ENCODE data around the gene NHS. TPM values are rescaled to one million over a fixed set of nuclear protein-coding genes. Genes with fewer than 3 reads are reported as not detected.

NHS gene
- total and polyA plus RNA-seq, 2 of the 13 experiments (the other 11 are each of a cell fraction or from before 2014, with no cell fraction given) = 0.02 TPM; not detected in 1

- no peak for TF ChIP-seq ZNF770 (CRISPR knock-in tag; IDR thresholded peaks at IDR 0.05)
- TF ChIP-seq, protein P1, sequence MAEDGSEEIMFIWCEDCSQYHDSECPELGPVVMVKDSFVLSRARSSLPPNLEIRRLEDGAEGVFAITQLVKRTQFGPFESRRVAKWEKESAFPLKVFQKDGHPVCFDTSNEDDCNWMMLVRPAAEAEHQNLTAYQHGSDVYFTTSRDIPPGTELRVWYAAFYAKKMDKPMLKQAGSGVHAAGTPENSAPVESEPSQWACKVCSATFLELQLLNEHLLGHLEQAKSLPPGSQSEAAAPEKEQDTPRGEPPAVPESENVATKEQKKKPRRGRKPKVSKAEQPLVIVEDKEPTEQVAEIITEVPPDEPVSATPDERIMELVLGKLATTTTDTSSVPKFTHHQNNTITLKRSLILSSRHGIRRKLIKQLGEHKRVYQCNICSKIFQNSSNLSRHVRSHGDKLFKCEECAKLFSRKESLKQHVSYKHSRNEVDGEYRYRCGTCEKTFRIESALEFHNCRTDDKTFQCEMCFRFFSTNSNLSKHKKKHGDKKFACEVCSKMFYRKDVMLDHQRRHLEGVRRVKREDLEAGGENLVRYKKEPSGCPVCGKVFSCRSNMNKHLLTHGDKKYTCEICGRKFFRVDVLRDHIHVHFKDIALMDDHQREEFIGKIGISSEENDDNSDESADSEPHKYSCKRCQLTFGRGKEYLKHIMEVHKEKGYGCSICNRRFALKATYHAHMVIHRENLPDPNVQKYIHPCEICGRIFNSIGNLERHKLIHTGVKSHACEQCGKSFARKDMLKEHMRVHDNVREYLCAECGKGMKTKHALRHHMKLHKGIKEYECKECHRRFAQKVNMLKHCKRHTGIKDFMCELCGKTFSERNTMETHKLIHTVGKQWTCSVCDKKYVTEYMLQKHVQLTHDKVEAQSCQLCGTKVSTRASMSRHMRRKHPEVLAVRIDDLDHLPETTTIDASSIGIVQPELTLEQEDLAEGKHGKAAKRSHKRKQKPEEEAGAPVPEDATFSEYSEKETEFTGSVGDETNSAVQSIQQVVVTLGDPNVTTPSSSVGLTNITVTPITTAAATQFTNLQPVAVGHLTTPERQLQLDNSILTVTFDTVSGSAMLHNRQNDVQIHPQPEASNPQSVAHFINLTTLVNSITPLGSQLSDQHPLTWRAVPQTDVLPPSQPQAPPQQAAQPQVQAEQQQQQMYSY (CRISPR knock-in tag; IDR thresholded peaks at IDR 0.05) = no peak
- TF ChIP-seq RBM22 (optimal IDR thresholded peaks at IDR 0.05; ENCODE audit: low read length) = no peak
- no peak for TF ChIP-seq ZNF598 (CRISPR knock-in tag; IDR thresholded peaks at IDR 0.05; ENCODE audit: borderline replicate concordance)
- no peak for TF ChIP-seq SOX13 (IDR thresholded peaks at IDR 0.05)
- no peak for TF ChIP-seq SOX13 (CRISPR knock-in tag; conservative IDR thresholded peaks at IDR 0.05 in 1 of 2, IDR thresholded peaks at IDR 0.05 in 1 of 2)
Observed at GRCh38 chrX:17459661-17460060, 84.7 kb downstream of the NHS start (continued).

DNA sequence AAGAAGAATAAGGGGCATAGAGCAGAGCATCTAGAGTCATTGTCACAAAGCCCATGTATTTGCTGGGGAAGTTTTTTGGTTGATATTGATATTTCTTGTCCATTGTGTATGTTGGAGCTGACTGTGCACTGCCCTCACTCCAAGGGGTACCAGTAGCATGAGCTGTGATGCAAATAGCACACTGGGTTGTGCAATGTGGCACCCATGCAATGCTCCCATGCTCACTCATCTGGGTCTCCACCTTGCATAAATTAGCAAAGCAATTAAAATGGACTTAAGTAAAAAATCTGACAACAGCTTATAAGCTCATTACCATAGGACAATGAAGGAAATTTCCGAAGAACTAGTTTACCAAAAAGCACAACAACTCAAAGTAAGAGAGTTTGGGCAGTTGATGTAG lies 87.9 kb downstream of the NHS start:
- Histone ChIP-seq H3K27me3 (ENCODE audit: control insufficient read depth in 1 of 2, insufficient read depth in 2 of 2, low read length in 2 of 2) (no peaks in the 10 kb centered on the region), H3K4me1 (ENCODE audit: insufficient read depth, low read length) (no peaks in the 10 kb centered on the region), H3K27ac (ENCODE audit: extremely low read length, insufficient read depth, low read length) (no peak overlapping the region), H4K20me1 (ENCODE audit: insufficient read depth, low read length) (no peaks in the 10 kb centered on the region), H3K9ac (ENCODE audit: insufficient read depth, low read depth, low read length) (no peak overlapping the region), H3K79me2 (ENCODE audit: insufficient read depth, low read length) (no peaks in the 10 kb centered on the region), H3K9me3 (ENCODE audit: low read length) (no peaks in the 10 kb centered on the region), H2AFZ (ENCODE audit: low read length) (no peak overlapping the region), H3K4me2 (ENCODE audit: low read depth, low read length) (no peak overlapping the region), H3K4me3 (replicated peaks in 1 of 3; ENCODE audit: insufficient read depth in 1 of 3, low read depth in 2 of 3, low read length in 3 of 3) (no peak overlapping the region), H3K36me3 (replicated peaks in 1 of 2; ENCODE audit: control insufficient read depth in 1 of 2, insufficient read depth in 2 of 2, low read length in 2 of 2) (no peaks in the 10 kb centered on the region)
- no TSS peak for BruUV-seq (replicated peaks)
- intact Hi-C loops (cut with micrococcal nuclease; ENCODE audit: unreplicated experiment) = no loop called here
- FAIRE-seq (no peak), ATAC-seq (no peak), DNase-seq (ENCODE audit: low spot score) (no peak)
- POLR2A ChIA-PET = no interaction called here
- 85% methylated on average over 1 of the region's 1 CpG for WGBS (ENCODE audit: low lambda C conversion rate)
- in situ Hi-C loops (cut with HindIII; ENCODE audit: extremely low pct_ligation_motif_present, low pct_unique_long_range_greater_than_20kb) = no loop called here
- CTCF ChIA-PET (ENCODE audit: low intra/inter-chr PET ratio, low total read pairs) = no interaction called here
- TF ChIP-seq CAMTA2 (CRISPR knock-in tag; IDR thresholded peaks at IDR 0.05; ENCODE audit: borderline replicate concordance) = no peak
- no peak for TF ChIP-seq YEATS4 (CRISPR knock-in tag; IDR thresholded peaks at IDR 0.05; ENCODE audit: borderline replicate concordance)
- TF ChIP-seq, protein P2, sequence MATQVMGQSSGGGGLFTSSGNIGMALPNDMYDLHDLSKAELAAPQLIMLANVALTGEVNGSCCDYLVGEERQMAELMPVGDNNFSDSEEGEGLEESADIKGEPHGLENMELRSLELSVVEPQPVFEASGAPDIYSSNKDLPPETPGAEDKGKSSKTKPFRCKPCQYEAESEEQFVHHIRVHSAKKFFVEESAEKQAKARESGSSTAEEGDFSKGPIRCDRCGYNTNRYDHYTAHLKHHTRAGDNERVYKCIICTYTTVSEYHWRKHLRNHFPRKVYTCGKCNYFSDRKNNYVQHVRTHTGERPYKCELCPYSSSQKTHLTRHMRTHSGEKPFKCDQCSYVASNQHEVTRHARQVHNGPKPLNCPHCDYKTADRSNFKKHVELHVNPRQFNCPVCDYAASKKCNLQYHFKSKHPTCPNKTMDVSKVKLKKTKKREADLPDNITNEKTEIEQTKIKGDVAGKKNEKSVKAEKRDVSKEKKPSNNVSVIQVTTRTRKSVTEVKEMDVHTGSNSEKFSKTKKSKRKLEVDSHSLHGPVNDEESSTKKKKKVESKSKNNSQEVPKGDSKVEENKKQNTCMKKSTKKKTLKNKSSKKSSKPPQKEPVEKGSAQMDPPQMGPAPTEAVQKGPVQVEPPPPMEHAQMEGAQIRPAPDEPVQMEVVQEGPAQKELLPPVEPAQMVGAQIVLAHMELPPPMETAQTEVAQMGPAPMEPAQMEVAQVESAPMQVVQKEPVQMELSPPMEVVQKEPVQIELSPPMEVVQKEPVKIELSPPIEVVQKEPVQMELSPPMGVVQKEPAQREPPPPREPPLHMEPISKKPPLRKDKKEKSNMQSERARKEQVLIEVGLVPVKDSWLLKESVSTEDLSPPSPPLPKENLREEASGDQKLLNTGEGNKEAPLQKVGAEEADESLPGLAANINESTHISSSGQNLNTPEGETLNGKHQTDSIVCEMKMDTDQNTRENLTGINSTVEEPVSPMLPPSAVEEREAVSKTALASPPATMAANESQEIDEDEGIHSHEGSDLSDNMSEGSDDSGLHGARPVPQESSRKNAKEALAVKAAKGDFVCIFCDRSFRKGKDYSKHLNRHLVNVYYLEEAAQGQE (IDR thresholded peaks at IDR 0.05; ENCODE audit: borderline replicate concordance in 1 of 2, low read depth in 1 of 2, low read length in 2 of 2) = no peak
- no peak for TF ChIP-seq YY1 (IDR thresholded peaks at IDR 0.05; ENCODE audit: insufficient read depth, insufficient replicate concordance, low read depth, low read length)
